ENCODE measurements around the gene RAB38. TPM values are rescaled to one million over a fixed set of nuclear protein-coding genes. Genes with fewer than 3 reads are reported as not detected.

RAB38 gene
- total RNA-seq, 2 donors from 2014 or later = 3.1 TPM; not detected in 1

DNA sequence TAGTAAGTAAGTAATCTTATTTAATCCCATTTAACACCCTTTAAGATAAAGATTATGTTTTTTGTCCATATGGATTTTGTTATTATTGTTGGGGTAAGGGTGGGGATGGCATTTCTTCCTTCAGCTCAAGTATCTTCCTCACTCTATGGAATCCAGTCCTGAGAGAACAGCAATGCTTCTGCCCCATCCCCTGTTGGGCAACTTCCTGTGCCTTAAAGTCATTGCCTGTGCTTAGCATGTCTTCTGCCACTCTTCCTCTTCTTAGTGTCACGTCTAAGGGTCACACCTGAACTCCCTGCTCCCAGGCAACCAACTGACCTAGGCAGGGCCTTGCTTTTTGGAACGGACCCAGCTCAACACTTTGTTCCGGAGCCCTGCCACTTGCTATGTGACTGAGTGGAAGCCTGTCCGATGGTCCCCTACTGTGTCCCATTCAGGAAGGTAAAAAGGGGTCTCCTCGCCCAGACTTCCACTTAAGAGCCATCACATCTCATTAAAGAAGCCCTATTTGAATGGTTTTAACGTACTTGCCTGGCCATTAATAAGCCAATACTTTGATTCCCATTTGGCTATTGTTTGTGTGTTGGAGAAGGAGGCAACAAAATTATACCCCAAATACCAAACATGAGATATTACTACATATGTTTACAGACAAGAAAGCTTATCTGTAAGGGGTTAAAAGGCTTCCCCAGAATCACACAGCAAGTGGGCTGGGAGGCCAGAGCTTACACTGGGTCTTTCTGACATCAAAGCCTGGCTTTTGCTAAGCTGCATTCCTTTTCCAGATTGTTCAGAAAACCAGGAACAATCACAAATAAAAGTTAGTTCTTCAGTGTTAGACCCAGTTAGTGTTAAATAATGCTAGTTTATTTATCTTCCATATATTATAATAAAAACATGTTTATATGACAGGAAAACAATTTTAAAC lies 59.2 kb downstream of the RAB38 start:
- no peaks in the 10 kb centered on the region for H3K27me3 ChIP-seq
- no peak for ATAC-seq
- no peaks in the 10 kb centered on the region for H3K4me1 ChIP-seq
- TF ChIP-seq CTCF (IDR thresholded peaks at IDR 0.05) (no peak), POLR2A (IDR thresholded peaks at IDR 0.05) (no peak)
- H3K9me3 ChIP-seq = no peaks in the 10 kb centered on the region
- DNase-seq = no peak
- no peak overlapping the region for H3K4me3 ChIP-seq
- no peak overlapping the region for H3K27ac ChIP-seq
- 89% methylated on average over 6 of the region's 6 CpGs for whole genome bisulfite sequencing, 2 donors
- H3K36me3 ChIP-seq (replicated peaks in 1 of 2; ENCODE audit: insufficient read depth in 1 of 2, low read depth in 2 of 2) = no peaks in the 10 kb centered on the region
- intact Hi-C loops (cut with DNase I) = no loop called here

GRCh38 chr11:88114486-88115045 lies 60.7 kb downstream of the RAB38 start:
- H3K4me1 ChIP-seq = no peaks in the 10 kb centered on the region
- H3K4me3 ChIP-seq = no peak overlapping the region
- ATAC-seq = no peak
- H3K36me3 ChIP-seq (replicated peaks in 1 of 2; ENCODE audit: insufficient read depth in 1 of 2, low read depth in 2 of 2) = no peaks in the 10 kb centered on the region
- H3K27me3 ChIP-seq = no peaks in the 10 kb centered on the region
- no peak overlapping the region for H3K27ac ChIP-seq
- TF ChIP-seq POLR2A (IDR thresholded peaks at IDR 0.05) (no peak), CTCF (IDR thresholded peaks at IDR 0.05) (no peak)
- WGBS, 2 donors = 81 to 82% methylated on average over 1 of the region's 1 CpG
- DNase-seq = no peak
- no peaks in the 10 kb centered on the region for H3K9me3 ChIP-seq
- intact Hi-C loops (cut with DNase I) = no loop called here

DNA sequence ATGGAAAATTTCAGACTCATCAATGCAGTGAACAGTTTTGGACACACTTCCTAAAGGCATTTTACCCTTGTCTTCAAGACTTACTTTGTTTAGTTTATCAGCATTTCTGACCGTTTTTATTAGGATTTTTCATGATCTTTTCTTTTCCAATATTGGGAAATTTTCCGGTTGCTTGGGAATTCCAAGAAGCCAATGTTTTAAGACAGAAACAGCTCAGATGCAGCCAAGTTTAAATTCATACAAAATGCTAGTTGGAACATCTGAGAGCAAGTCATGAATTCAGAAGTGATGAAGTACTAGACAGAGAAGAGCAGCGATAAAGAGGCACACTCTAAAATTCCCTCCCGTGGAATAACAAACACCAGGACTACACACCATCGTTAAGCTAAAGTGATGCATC lies 68.6 kb downstream of the RAB38 start:
- no peak overlapping the region for H3K4me3 ChIP-seq
- H3K4me1 ChIP-seq = peaks cover 30% of the 10 kb centered on the region
- H3K9me3 ChIP-seq = peaks cover 0 to 2% (median 0%) of the 10 kb centered on the region in 3 donors
- no peaks in the 10 kb centered on the region for H3K36me3 ChIP-seq (replicated peaks in 1 of 2; ENCODE audit: insufficient read depth in 1 of 2, low read depth in 2 of 2)
- H3K27ac ChIP-seq = no peak overlapping the region
- no peak for TF ChIP-seq CTCF (IDR thresholded peaks at IDR 0.05)
- no peak for TF ChIP-seq POLR2A (IDR thresholded peaks at IDR 0.05)
- intact Hi-C loops (cut with DNase I) = no loop called here
- DNase-seq (no peak), ATAC-seq (no peak)
- WGBS, 2 donors = 79 to 80% methylated on average over 5 of the region's 5 CpGs
- no peaks in the 10 kb centered on the region for H3K27me3 ChIP-seq

- Histone ChIP-seq H3K9me3 (peaks cover 0 to 2% (median 0%) of the 10 kb centered on the region in 3 donors), H3K36me3 (replicated peaks in 1 of 2; ENCODE audit: insufficient read depth in 1 of 2, low read depth in 2 of 2) (no peaks in the 10 kb centered on the region), H3K27me3 (no peaks in the 10 kb centered on the region), H3K27ac (no peak overlapping the region), H3K4me1 (peaks cover 30% of the 10 kb centered on the region), H3K4me3 (no peak overlapping the region)
- DNase-seq (no peak), ATAC-seq (no peak)
- TF ChIP-seq POLR2A (IDR thresholded peaks at IDR 0.05) (no peak), CTCF (IDR thresholded peaks at IDR 0.05) (no peak)
- WGBS, 2 donors = 52 to 63% methylated on average over 2 of the region's 2 CpGs
- intact Hi-C loops (cut with DNase I) = no loop called here
These were observed 69.3 kb downstream of the RAB38 start for GRCh38 chr11:88105951-88106350.
